ENCODE data around the gene TFPI. TPM values are rescaled to one million over a fixed set of nuclear protein-coding genes. Genes with fewer than 3 reads are reported as not detected.
A peak's percentile ranks its signal among the peaks of the same experiment; 100 is the strongest.

Gene TFPI
- total and polyA plus RNA-seq, 10 of the 15 experiments (the other 5 are each of a cell fraction or from before 2014, with no cell fraction given): 0.07 to 0.59 (median 0.34) TPM

- Histone ChIP-seq H3K27me3 (replicated peaks in 1 of 2; ENCODE audit: control insufficient read depth in 2 of 2, insufficient read depth in 2 of 2, low read length in 1 of 2) (no peaks in the 10 kb centered on the region), H3K9me3 (replicated peaks; ENCODE audit: control insufficient read depth, insufficient read depth, low read length) (no peaks in the 10 kb centered on the region), H4K20me1 (ENCODE audit: control insufficient read depth, insufficient read depth) (no peaks in the 10 kb centered on the region), H3K79me2 (ENCODE audit: control insufficient read depth, insufficient read depth, low read length) (no peaks in the 10 kb centered on the region), H3K4me2 (ENCODE audit: control insufficient read depth, insufficient read depth) (no peak overlapping the region), H2AFZ (ENCODE audit: control insufficient read depth, low read depth, low read length) (no peak overlapping the region), H3K4me1 (ENCODE audit: control insufficient read depth, insufficient read depth, low read length) (no peaks in the 10 kb centered on the region), H3K27ac (ENCODE audit: control insufficient read depth, insufficient read depth) (no peak overlapping the region), H3K9ac (ENCODE audit: control insufficient read depth, insufficient read depth, low read length) (no peak overlapping the region), H3K36me3 (ENCODE audit: control insufficient read depth in 2 of 2, insufficient read depth in 2 of 2, low read length in 1 of 2) (no peaks in the 10 kb centered on the region), H3K4me3 (no peak overlapping the region)
- BruUV-seq (replicated peaks): no TSS peak
- 30% methylated on average over 7 of the region's 7 CpGs for WGBS (ENCODE audit: insufficient coverage, insufficient replicate concordance, low lambda C conversion rate, missing lambda C conversion rate)
- TF ChIP-seq SMC3 (IDR thresholded peaks at IDR 0.05; ENCODE audit: borderline replicate concordance, low read length) (0 out of 2 replicates have a peak, but pooled peaks have one; percentile 16), CREM (IDR thresholded peaks at IDR 0.05; ENCODE audit: low read depth) (no peak), CTCF (IDR thresholded peaks at IDR 0.05 in 2 of 3, conservative IDR thresholded peaks at IDR 0.05 in 1 of 3; ENCODE audit: control insufficient read depth in 2 of 3, extremely low read depth in 1 of 3, insufficient read depth in 1 of 3, low read depth in 3 of 3, low read length in 3 of 3) (peak in 1 of 3 experiments; percentile 25; a peak in 1 of 6 replicates)
- ChIA-PET RAD21 (ENCODE audit: unreplicated experiment) (interaction anchor here (0.6 to 6.4 kb wide), 35 partner anchors 9 to 1911 kb away, joined by 3 to 297 read pairs (median 5); partner anchors contain the start of gene CALCRL), CTCF (interaction anchor here (0.5 to 6.6 kb wide), 56 partner anchors 8 to 1477 kb away, joined by 3 to 562 read pairs (median 5); partner anchors contain the start of genes CALCRL and TFPI), SMC1A (ENCODE audit: uncharacterized antibody, unreplicated experiment) (interaction anchor here (0.7 to 8.6 kb wide), 64 partner anchors 8 to 1483 kb away, joined by 3 to 389 read pairs (median 5); partner anchors contain the start of gene TFPI), POLR2A (interaction anchor here (1.7 kb wide), 1 partner anchor 80 kb away, joined by 11 read pairs; no protein-coding TSS in a partner anchor)
- intact Hi-C loops (cut with micrococcal nuclease; ENCODE audit: unreplicated experiment) (loop anchor here (1.0 to 10.0 kb wide), 4 partner anchors 80 to 1012 kb away; no protein-coding TSS in a partner anchor), in situ Hi-C loops (cut with MboI) (loop anchor here (5.0 kb wide), 2 partner anchors 77 to 342 kb away; no protein-coding TSS in a partner anchor)
- ATAC-seq: peak; percentile 68
- no peak for DNase-seq (ENCODE audit: low read depth, low spot score)
- FAIRE-seq: no peak
Observed at GRCh38 chr2:187500585-187501359, 53.5 kb downstream of the TFPI start.

All from GM12878 (cell line).